ENCODE results near the gene ITPKB.

Gene ITPKB

GRCh38 chr1:226688808-226689207 is 50.3 kb downstream of the ITPKB start:
- TF ChIP-seq CTCF (IDR thresholded peaks at IDR 0.05; ENCODE audit: insufficient read depth, low read length, poor library complexity, severe bottlenecking): no peak
- H3K4me3 ChIP-seq (replicated peaks; ENCODE audit: low read depth, low read length): no peak overlapping the region
- H3K27me3 ChIP-seq (replicated peaks; ENCODE audit: control insufficient read depth, insufficient read depth, low read length): no peaks in the 10 kb centered on the region
- H3K36me3 ChIP-seq (ENCODE audit: control insufficient read depth, insufficient read depth, low read length): 0 out of 2 replicates have a peak, but pooled peaks cover 2% of the 10 kb centered on the region
- DNase-seq (ENCODE audit: extremely low read depth, insufficient read length): no peak

GRCh38 chr1:226688056-226688748 is 50.9 kb downstream of the ITPKB start:
- no peak for DNase-seq (ENCODE audit: extremely low read depth, insufficient read length)
- Histone ChIP-seq H3K27me3 (replicated peaks; ENCODE audit: control insufficient read depth, insufficient read depth, low read length) (no peaks in the 10 kb centered on the region), H3K36me3 (ENCODE audit: control insufficient read depth, insufficient read depth, low read length) (0 out of 2 replicates have a peak, but pooled peaks cover 2% of the 10 kb centered on the region), H3K4me3 (replicated peaks; ENCODE audit: low read depth, low read length) (no peak overlapping the region)
- TF ChIP-seq CTCF (IDR thresholded peaks at IDR 0.05; ENCODE audit: insufficient read depth, low read length, poor library complexity, severe bottlenecking): no peak

- Histone ChIP-seq H3K27me3 (replicated peaks; ENCODE audit: control insufficient read depth, insufficient read depth, low read length) (no peaks in the 10 kb centered on the region), H3K4me3 (replicated peaks; ENCODE audit: low read depth, low read length) (no peak overlapping the region), H3K36me3 (ENCODE audit: control insufficient read depth, insufficient read depth, low read length) (no peaks in the 10 kb centered on the region)
- DNase-seq (ENCODE audit: extremely low read depth, insufficient read length): no peak
- peak; percentile 17 for TF ChIP-seq CTCF (IDR thresholded peaks at IDR 0.05; ENCODE audit: insufficient read depth, low read length, poor library complexity, severe bottlenecking)
Measured at GRCh38 chr1:226687426-226687825, 51.7 kb downstream of the ITPKB start.

GRCh38 chr1:226686440-226687425 is 52.3 kb downstream of the ITPKB start:
- Histone ChIP-seq H3K4me3 (replicated peaks; ENCODE audit: low read depth, low read length) (no peak overlapping the region), H3K36me3 (ENCODE audit: control insufficient read depth, insufficient read depth, low read length) (no peaks in the 10 kb centered on the region), H3K27me3 (replicated peaks; ENCODE audit: control insufficient read depth, insufficient read depth, low read length) (no peaks in the 10 kb centered on the region)
- DNase-seq (ENCODE audit: extremely low read depth, insufficient read length): no peak
- no peak for TF ChIP-seq CTCF (IDR thresholded peaks at IDR 0.05; ENCODE audit: insufficient read depth, low read length, poor library complexity, severe bottlenecking)

- Histone ChIP-seq H3K36me3 (ENCODE audit: control insufficient read depth, insufficient read depth, low read length) (no peaks in the 10 kb centered on the region), H3K27me3 (replicated peaks; ENCODE audit: control insufficient read depth, insufficient read depth, low read length) (no peaks in the 10 kb centered on the region), H3K4me3 (replicated peaks; ENCODE audit: low read depth, low read length) (no peak overlapping the region)
- DNase-seq (ENCODE audit: extremely low read depth, insufficient read length): no peak
- TF ChIP-seq CTCF (IDR thresholded peaks at IDR 0.05; ENCODE audit: insufficient read depth, low read length, poor library complexity, severe bottlenecking): no peak
Measured at GRCh38 chr1:226685196-226685820, 53.8 kb downstream of the ITPKB start.
